Stimulated activated naive CD8-positive, alpha-beta T cell treated with anti-CD3 and anti-CD28 coated beads, Interleukin-15, Interleukin-2, amounts not matched to agents 100 ng/mL and 50 ng/mL, for 24 hours (primary cell): ENCODE data around the gene NLRP6.
A peak's percentile ranks its signal among the peaks of the same experiment; 100 is the strongest.
"Not testable (repeated sequence)": the region's sequence is repeated elsewhere in the genome, so short reads cannot be mapped to it uniquely, and the experiment has no call there.

Experiments used
- H3K27ac Mint-ChIP-seq: one replicate; pipeline ENCODE4 v1.8.0; 2021; ENCODE audit warnings: mild to moderate bottlenecking, mixed read lengths
- H3K27me3 Mint-ChIP-seq: one replicate; pipeline ENCODE4 v1.8.0; 2021; ENCODE audit warnings: mixed read lengths
- H3K36me3 Mint-ChIP-seq: one replicate; pipeline ENCODE4 v1.8.0; 2021; ENCODE audit warnings: low read depth, mixed read lengths
- H3K4me1 Mint-ChIP-seq: one replicate; pipeline ENCODE4 v1.8.0; 2021; ENCODE audit warnings: low read depth, mixed read lengths
- H3K4me3 Mint-ChIP-seq: one replicate; pipeline ENCODE4 v1.8.0; 2021; ENCODE audit warnings: mild to moderate bottlenecking, mixed read lengths
- H3K9me3 Mint-ChIP-seq: one replicate; pipeline ENCODE4 v1.8.0; 2021; ENCODE audit warnings: mixed read lengths

NLRP6 gene

GRCh38 chr11:250740-251299, 27.4 kb upstream of the NLRP6 start:
- Mint-ChIP-seq H3K36me3 (peaks cover 70% of the 10 kb centered on the region), H3K4me3 (no peak overlapping the region), H3K27ac (peak overlapping the region; percentile 52), H3K9me3 (no peaks in the 10 kb centered on the region), H3K4me1 (peaks cover 28% of the 10 kb centered on the region), H3K27me3 (no peaks in the 10 kb centered on the region)

GRCh38 chr11:251550-251949, 26.7 kb upstream of the NLRP6 start:
- H3K4me1 Mint-ChIP-seq, result peaks cover 28% of the 10 kb centered on the region
- peaks cover 65% of the 10 kb centered on the region for H3K36me3 Mint-ChIP-seq
- H3K4me3 Mint-ChIP-seq, result no peak overlapping the region
- no peaks in the 10 kb centered on the region for H3K9me3 Mint-ChIP-seq
- no peak overlapping the region for H3K27ac Mint-ChIP-seq
- no peaks in the 10 kb centered on the region for H3K27me3 Mint-ChIP-seq

GRCh38 chr11:252666-253065, 25.5 kb upstream of the NLRP6 start:
- Mint-ChIP-seq H3K4me3 (no peak overlapping the region), H3K4me1 (peaks cover 33% of the 10 kb centered on the region), H3K9me3 (no peaks in the 10 kb centered on the region), H3K27ac (no peak overlapping the region), H3K27me3 (no peaks in the 10 kb centered on the region), H3K36me3 (peaks cover 54% of the 10 kb centered on the region)

DNA sequence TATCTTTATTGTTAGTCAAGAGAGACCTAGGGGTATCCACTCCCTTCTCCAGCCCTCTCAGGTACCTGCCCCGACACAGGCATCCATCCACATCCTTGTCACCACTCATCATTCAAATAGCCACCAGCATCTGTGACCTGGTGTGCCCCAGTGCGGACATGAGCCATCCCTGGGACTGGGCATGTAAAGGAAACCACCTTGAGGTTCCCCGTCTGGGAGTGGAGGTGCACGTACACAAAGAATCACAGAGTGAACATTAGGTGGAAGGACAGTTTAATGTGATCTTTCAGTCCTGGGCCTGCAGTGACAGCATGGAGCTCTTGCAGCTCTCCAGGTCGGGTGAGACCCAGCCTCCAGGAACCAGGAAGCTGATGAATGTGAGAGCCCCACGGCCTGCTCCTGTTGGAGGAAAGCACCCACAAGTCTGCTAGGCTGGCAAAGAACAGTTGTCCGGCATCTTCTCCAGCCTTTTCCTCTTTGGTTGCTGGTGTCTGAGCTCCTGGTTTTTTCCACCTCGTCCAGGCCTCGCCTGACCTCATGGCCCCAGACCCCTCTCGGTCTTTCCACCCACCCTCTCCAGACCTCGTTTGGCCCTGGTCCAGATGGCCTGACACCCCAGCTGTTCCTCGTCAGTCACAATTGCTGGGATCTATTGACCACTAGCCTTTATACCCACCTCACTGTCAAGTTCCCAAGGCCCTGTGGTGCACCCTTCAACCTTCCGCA, 24.9 kb upstream of the NLRP6 start:
- Mint-ChIP-seq H3K36me3 (peaks cover 48% of the 10 kb centered on the region), H3K4me1 (peaks cover 31% of the 10 kb centered on the region), H3K4me3 (no peak overlapping the region), H3K27ac (no peak overlapping the region), H3K27me3 (no peaks in the 10 kb centered on the region), H3K9me3 (no peaks in the 10 kb centered on the region)

DNA sequence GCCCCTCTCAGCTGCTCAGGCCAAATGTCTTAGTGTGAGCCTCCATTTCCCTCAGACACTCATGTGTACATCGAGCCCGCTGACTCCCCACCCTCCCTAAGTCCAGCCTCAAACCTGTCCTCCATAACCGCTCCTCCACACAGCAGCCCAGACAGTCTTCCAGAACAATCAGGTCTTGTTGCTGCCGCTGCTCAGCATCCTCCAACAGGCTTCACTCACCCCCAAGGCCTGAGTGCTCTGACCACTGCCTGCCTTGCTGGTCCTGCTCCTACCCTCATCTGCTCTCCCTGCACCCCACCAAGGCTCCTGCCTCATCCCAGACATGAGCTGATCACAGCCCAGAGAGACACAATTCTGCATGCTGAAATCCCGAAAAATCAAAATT, 24.3 kb upstream of the NLRP6 start:
- Mint-ChIP-seq H3K4me1 (peaks cover 26% of the 10 kb centered on the region), H3K36me3 (peaks cover 42% of the 10 kb centered on the region), H3K27ac (no peak overlapping the region), H3K4me3 (no peak overlapping the region), H3K27me3 (no peaks in the 10 kb centered on the region), H3K9me3 (no peaks in the 10 kb centered on the region)

GRCh38 chr11:255176-255575, 23.0 kb upstream of the NLRP6 start:
- Mint-ChIP-seq H3K4me3 (no peak overlapping the region), H3K27ac (no peak overlapping the region), H3K4me1 (peaks cover 20% of the 10 kb centered on the region)

GRCh38 chr11:255816-256215, 22.4 kb upstream of the NLRP6 start:
- peaks cover 25% of the 10 kb centered on the region for H3K36me3 Mint-ChIP-seq
- H3K4me1 Mint-ChIP-seq, result peaks cover 14% of the 10 kb centered on the region
- no peak overlapping the region for H3K4me3 Mint-ChIP-seq
- no peaks in the 10 kb centered on the region for H3K9me3 Mint-ChIP-seq
- H3K27ac Mint-ChIP-seq, result no peak overlapping the region
- no peaks in the 10 kb centered on the region for H3K27me3 Mint-ChIP-seq

More at GRCh38 chr11:255176-255575, 23.0 kb upstream of the NLRP6 start:
- H3K9me3 Mint-ChIP-seq, result no peaks in the 10 kb centered on the region
- no peaks in the 10 kb centered on the region for H3K27me3 Mint-ChIP-seq
- H3K36me3 Mint-ChIP-seq, result peaks cover 30% of the 10 kb centered on the region

DNA sequence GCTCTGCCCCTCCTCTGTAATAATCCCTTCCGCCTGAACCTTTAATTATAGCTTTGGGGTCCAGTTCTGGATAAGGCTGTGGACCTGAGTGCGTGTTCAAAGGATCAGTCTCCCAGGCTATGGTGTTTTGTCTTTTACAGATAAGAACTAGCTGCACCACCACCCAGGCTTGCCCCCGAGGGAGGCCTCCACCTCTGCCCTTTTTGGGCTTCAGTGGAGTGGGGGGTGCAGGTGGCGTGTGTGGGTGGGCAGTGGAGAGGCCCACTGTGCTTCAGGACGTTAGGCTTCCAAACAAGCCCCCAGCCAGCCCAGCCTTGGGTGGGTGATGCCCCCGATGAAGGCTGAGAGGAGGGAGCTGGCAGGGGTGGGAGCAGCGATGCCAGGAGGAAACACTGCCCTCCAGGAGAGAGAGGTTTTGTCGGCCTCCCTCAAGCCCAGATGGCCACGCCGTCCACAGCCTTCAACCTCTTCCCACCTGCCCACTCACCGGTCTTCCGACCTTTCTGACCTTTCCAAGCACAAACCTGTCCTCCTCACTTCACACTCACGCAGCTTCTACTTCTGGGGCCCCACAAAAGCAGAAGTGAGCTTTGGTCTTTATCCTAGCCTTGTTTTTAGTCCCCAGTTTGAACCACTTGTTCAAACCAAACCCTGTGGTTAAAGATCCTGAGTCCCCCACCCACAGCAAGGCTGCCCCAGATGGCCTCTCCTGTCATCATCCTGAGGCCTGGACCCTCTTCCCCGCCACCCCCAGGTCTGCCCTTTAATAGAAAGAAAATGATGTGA, 21.1 kb upstream of the NLRP6 start:
- H3K4me3 Mint-ChIP-seq, result no peak overlapping the region
- peaks cover 11% of the 10 kb centered on the region for H3K36me3 Mint-ChIP-seq
- no peaks in the 10 kb centered on the region for H3K9me3 Mint-ChIP-seq
- H3K27ac Mint-ChIP-seq, result no peak overlapping the region
- H3K27me3 Mint-ChIP-seq, result no peaks in the 10 kb centered on the region
- H3K4me1 Mint-ChIP-seq, result peaks cover 12% of the 10 kb centered on the region

DNA sequence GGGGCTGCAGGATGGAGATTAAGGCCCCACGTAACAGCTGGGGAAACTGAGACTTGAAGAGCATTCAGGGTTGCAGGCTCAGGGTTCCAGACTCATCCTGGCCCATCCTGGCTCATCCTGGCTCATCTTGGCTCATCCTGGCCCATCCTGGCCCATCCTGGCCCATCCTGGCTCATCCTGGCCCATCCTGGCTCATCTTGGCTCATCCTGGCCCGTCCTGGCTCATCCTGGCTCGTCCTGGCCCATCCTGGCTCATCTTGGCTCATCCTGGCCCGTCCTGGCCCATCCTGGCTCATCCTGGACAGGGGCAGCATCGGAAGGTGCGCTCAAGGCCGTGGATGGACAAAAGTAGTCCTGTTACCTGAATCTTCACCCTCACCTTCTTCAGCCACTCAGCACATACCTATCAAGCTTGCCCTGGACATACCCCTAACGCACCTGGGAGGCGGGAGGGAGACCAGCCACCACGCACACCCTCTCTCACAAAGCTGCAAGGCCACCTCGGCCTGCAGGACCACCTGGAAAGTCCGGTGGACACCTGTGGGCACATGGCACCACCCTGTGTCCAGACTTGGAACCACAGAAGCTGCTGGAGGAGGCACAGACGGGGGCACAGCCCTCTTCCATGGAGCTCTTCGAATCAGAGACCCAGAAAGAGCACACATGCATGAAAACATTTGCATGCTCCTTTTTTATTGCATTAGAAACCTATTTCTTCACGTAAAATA, 20.3 kb upstream of the NLRP6 start:
- Mint-ChIP-seq H3K4me1 (peaks cover 15% of the 10 kb centered on the region), H3K4me3 (no peak overlapping the region), H3K27me3 (no peaks in the 10 kb centered on the region), H3K9me3 (no peaks in the 10 kb centered on the region), H3K36me3 (peaks cover 3% of the 10 kb centered on the region), H3K27ac (no peak overlapping the region)

- H3K9me3 Mint-ChIP-seq, result no peaks in the 10 kb centered on the region
- no peaks in the 10 kb centered on the region for H3K27me3 Mint-ChIP-seq
- H3K4me1 Mint-ChIP-seq, result peaks cover 17% of the 10 kb centered on the region
- no peaks in the 10 kb centered on the region for H3K36me3 Mint-ChIP-seq
- no peak overlapping the region for H3K4me3 Mint-ChIP-seq
- H3K27ac Mint-ChIP-seq, result no peak overlapping the region
Observed at GRCh38 chr11:259413-259812, 18.8 kb upstream of the NLRP6 start.

DNA sequence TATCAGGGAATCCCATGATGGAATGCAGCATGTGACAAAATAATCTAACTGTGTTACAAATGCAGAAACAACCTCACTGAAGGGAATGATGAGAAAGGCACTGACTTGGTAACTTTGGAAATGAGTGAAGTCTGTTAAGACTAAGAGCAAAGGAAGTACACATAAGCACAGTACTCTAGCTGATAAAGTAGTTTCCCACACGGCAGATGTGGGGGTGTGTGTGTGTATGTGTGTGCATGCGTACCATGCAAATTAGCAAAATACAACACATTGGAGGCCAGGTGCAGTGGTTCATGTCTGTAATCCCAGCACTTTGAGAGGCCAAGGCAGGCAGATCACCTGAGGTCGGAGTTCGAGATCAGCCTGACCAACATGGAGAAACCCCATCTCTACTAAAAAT, 16.6 kb upstream of the NLRP6 start:
- H3K27ac Mint-ChIP-seq, result no peak overlapping the region
- H3K4me1 Mint-ChIP-seq, result peaks cover 21% of the 10 kb centered on the region
- no peaks in the 10 kb centered on the region for H3K27me3 Mint-ChIP-seq
- H3K4me3 Mint-ChIP-seq, result no peak overlapping the region
- no peaks in the 10 kb centered on the region for H3K9me3 Mint-ChIP-seq
- no peaks in the 10 kb centered on the region for H3K36me3 Mint-ChIP-seq

DNA sequence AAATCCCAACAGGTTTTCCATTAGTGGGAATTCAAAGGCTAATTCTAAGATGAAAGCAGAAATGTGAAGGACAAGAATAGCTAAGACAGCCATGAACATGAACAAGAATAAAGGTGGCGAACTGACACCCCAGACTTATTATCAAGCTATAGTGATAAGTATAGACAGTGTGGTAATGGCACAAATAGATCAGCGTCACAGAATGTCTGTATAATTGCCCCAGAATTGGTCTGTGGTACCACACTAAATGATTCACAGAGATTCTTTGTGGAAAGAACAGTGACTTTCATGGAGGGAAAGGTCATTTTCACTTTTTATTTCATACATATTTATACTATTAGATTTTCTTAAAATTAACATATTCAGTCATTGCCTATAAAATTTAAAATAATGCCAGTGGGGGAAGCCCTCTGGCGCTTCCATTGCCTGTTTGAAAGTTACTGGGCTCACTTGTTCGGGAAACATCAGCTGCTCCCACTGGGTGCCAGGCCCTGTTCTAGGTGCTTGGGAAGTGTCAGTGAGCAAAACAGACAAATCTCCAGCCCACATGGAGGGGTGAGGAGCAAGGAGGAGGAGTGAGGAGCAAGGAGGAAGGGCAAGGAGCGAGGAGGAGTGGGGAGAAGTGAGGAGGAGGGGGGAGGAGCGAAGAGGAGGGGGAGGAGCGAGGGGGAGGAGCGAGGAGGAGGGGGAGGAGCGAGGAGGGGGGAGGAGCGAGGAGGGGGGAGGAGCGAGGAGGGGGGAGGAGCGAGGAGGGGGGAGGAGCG, 11.3 kb upstream of the NLRP6 start:
- H3K27ac Mint-ChIP-seq, result peak overlapping the region; percentile 96
- no peaks in the 10 kb centered on the region for H3K9me3 Mint-ChIP-seq
- peak overlapping the region; percentile 72 for H3K4me3 Mint-ChIP-seq
- H3K27me3 Mint-ChIP-seq, result no peaks in the 10 kb centered on the region
- H3K4me1 Mint-ChIP-seq, result peaks cover 51% of the 10 kb centered on the region
- no peaks in the 10 kb centered on the region for H3K36me3 Mint-ChIP-seq

DNA sequence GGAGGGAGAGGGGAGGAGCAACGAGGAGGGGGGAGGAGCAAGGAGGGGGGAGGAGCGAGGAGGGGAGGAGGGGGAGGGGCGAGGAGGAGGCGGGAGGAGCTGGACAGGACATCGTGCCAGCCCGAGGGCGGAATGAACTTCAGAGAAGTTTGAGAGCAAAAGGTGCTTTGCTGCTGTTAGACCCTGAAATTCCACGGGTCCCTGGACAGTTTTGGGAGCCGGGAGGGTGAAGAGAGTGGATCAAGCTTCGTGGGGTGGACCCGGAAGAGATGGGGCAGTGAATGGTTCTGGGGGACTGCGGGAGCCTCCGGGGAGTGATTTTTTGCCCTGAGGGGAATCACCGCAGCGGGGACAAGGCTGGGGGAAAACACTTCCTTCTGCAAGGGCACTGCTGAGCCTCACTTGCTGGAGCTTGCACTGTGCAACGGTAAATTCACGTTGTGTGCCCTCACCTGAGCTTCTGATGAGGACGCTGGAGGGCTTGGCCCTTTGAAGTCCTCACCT, 10.7 kb upstream of the NLRP6 start:
- H3K27ac Mint-ChIP-seq, result peak overlapping the region; percentile 95
- H3K4me1 Mint-ChIP-seq, result peaks cover 47% of the 10 kb centered on the region
- no peaks in the 10 kb centered on the region for H3K9me3 Mint-ChIP-seq
- H3K4me3 Mint-ChIP-seq, result peak overlapping the region; percentile 92
- no peaks in the 10 kb centered on the region for H3K27me3 Mint-ChIP-seq
- H3K36me3 Mint-ChIP-seq, result no peaks in the 10 kb centered on the region

- not testable (repeated sequence) for H3K27me3 Mint-ChIP-seq, H3K36me3 Mint-ChIP-seq, H3K9me3 Mint-ChIP-seq
- Mint-ChIP-seq H3K4me3 (peak overlapping the region; percentile 92), H3K4me1 (peaks cover 47% of the 10 kb centered on the region), H3K27ac (peak overlapping the region; percentile 95)
Observed at GRCh38 chr11:268716-269145, 9.5 kb upstream of the NLRP6 start.
